Measurements from ENCODE around the gene HOXC12. TPM values are rescaled to one million over a fixed set of nuclear protein-coding genes. Genes with fewer than 3 reads are reported as not detected.

Gene HOXC12
- total RNA-seq, 1 donor = under 0.01 TPM

DNA sequence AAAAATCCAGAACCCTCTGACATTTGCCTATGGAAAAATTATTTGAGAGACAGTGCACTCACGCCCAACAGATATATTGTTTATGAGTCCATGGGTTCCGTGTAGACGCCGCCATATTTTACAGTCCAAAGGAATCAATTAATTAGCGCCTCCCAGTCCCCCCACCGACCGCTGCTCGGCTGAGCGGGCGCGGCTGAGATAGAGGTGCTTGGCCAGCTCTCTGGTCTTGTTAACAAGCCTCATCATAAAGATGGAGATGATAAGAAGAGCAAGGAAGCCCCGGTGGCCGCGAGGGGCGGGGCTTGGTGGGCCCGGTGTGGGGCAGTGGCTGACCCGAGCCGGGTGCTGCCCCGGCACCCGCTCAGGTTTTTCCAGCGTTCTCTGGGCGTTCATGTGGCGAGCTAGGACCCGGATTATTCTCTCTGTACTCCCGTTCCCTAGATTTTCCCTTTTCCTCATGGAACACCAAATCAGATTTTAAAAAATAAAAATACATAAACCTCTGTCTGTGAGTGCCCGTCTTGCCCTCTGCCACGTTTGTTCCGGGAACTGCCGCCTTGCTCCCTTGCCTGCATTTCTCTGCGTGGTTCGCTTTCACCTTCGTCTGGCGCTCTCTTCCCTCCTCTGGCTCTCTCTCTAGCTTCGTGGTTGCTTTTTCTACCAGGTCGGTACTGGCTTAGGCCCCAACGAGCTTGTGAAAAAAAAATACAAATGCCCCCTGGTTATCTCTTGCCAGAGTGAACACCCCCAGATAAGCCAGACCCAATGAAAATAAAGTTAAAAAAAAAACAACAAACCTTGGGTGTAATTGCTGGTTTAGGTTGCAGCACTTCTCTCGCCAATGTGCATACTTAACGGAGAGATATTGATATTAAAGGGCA lies 9.0 kb downstream of the HOXC12 start:
- Histone ChIP-seq H4K20me1 (ENCODE audit: insufficient read depth, low read length) (no peaks in the 10 kb centered on the region), H3K4me1 (ENCODE audit: insufficient read depth, low read length) (no peaks in the 10 kb centered on the region), H3K27me3 (ENCODE audit: insufficient read depth, low read length) (peaks cover 66% of the 10 kb centered on the region), H3K36me3 (ENCODE audit: insufficient read depth, low read length) (no peaks in the 10 kb centered on the region), H3K4me3 (ENCODE audit: insufficient read depth, low read length) (no peak overlapping the region), H3K27ac (ENCODE audit: low read depth, low read length) (no peak overlapping the region), H3K9me3 (ENCODE audit: low read depth, low read length) (no peaks in the 10 kb centered on the region), H2AFZ (ENCODE audit: low read length) (no peak overlapping the region), H3K79me2 (ENCODE audit: insufficient read depth, low read length) (no peaks in the 10 kb centered on the region), H3K4me2 (ENCODE audit: insufficient read depth, low read length) (no peak overlapping the region)
- TF ChIP-seq, protein P1, sequence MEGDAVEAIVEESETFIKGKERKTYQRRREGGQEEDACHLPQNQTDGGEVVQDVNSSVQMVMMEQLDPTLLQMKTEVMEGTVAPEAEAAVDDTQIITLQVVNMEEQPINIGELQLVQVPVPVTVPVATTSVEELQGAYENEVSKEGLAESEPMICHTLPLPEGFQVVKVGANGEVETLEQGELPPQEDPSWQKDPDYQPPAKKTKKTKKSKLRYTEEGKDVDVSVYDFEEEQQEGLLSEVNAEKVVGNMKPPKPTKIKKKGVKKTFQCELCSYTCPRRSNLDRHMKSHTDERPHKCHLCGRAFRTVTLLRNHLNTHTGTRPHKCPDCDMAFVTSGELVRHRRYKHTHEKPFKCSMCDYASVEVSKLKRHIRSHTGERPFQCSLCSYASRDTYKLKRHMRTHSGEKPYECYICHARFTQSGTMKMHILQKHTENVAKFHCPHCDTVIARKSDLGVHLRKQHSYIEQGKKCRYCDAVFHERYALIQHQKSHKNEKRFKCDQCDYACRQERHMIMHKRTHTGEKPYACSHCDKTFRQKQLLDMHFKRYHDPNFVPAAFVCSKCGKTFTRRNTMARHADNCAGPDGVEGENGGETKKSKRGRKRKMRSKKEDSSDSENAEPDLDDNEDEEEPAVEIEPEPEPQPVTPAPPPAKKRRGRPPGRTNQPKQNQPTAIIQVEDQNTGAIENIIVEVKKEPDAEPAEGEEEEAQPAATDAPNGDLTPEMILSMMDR (IDR thresholded peaks at IDR 0.05; ENCODE audit: extremely low read depth, low read depth, low read length) = no peak
- DNase-seq (ENCODE audit: insufficient read length, low spot score, missing footprints) = no peak

DNA sequence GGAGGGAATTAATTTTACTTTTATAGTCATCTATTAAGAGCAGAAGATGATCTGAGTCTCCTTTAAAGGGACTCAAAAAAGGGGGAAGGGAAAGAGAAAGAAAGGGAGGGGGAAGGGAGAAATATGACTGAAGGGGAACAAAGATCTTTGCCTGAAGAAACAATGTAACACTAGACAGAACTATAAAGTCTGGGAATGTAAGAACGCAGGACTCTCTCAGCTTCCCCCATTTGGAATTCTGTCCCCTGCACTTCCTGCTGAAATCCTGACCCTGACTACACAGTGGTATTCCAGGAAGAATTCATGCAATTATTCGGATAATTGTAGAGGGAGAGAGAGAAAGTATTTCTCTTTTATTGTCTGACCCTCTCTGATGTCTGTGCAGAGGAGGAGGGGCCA lies 9.6 kb downstream of the HOXC12 start:
- Histone ChIP-seq H4K20me1 (ENCODE audit: insufficient read depth, low read length) (no peaks in the 10 kb centered on the region), H3K4me1 (ENCODE audit: insufficient read depth, low read length) (no peaks in the 10 kb centered on the region), H3K9me3 (ENCODE audit: low read depth, low read length) (no peaks in the 10 kb centered on the region), H3K4me2 (ENCODE audit: insufficient read depth, low read length) (peak overlapping the region; percentile 22), H3K36me3 (ENCODE audit: insufficient read depth, low read length) (no peaks in the 10 kb centered on the region), H3K27ac (ENCODE audit: low read depth, low read length) (no peak overlapping the region), H3K4me3 (ENCODE audit: insufficient read depth, low read length) (no peak overlapping the region), H3K27me3 (ENCODE audit: insufficient read depth, low read length) (peaks cover 61% of the 10 kb centered on the region), H3K79me2 (ENCODE audit: insufficient read depth, low read length) (no peaks in the 10 kb centered on the region), H2AFZ (ENCODE audit: low read length) (no peak overlapping the region)
- TF ChIP-seq, protein P1 (IDR thresholded peaks at IDR 0.05; ENCODE audit: extremely low read depth, low read depth, low read length) = no peak
- DNase-seq (ENCODE audit: insufficient read length, low spot score, missing footprints) = no peak

DNA sequence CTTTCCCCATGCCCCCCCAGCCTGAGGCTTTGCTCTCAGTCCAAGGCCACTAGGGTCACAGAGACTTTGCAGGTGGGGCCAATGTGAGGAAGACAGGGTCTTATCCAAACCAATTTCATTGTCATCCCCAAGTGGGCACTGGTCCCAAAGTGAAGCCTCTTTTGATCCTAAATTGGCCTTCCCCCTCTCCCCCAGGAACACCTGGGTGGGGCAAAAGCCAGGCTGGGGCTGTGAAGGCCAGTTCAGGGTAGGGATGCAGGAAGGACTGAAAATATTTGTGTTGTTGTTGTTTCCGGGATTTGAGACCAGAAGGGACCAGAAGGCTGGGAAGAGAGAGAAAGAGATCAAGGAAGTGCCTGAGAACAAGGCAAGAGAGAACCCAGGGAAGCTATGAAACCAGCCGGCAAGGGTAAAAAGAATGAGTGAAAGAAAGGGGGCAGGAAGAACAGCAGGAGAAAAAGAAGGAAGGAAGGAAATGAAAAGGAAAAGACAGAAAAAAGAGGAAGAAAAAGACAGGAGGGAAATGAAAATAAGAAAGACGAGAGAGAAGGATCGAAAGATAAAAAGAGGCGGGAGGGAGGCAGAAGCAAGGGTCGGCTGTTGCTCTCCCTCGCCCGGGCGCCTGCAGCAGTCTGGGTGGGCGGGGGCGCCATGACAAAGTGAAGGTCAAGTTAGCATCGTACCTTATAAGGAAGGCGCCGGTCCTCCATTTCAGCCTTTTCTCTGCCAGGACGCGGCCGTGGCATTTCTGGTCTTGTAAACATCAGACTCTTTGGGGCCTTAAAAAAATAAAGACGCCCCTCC lies 10.8 kb downstream of the HOXC12 start:
- Histone ChIP-seq H3K27ac (ENCODE audit: low read depth, low read length) (no peak overlapping the region), H2AFZ (ENCODE audit: low read length) (peak overlapping the region; percentile 70)

More for the DNA sequence above, 10.8 kb downstream of the HOXC12 start:
- TF ChIP-seq, protein P1 (IDR thresholded peaks at IDR 0.05; ENCODE audit: extremely low read depth, low read depth, low read length) = no peak
- no peaks in the 10 kb centered on the region for H3K79me2 ChIP-seq (ENCODE audit: insufficient read depth, low read length)
- H3K4me3 ChIP-seq (ENCODE audit: insufficient read depth, low read length) = peak overlapping the region; percentile 64
- peaks cover 58% of the 10 kb centered on the region for H3K27me3 ChIP-seq (ENCODE audit: insufficient read depth, low read length)
- no peaks in the 10 kb centered on the region for H3K4me1 ChIP-seq (ENCODE audit: insufficient read depth, low read length)
- peak overlapping the region; percentile 71 for H3K4me2 ChIP-seq (ENCODE audit: insufficient read depth, low read length)
- H4K20me1 ChIP-seq (ENCODE audit: insufficient read depth, low read length) = no peaks in the 10 kb centered on the region
- no peak for DNase-seq (ENCODE audit: insufficient read length, low spot score, missing footprints)
- no peaks in the 10 kb centered on the region for H3K36me3 ChIP-seq (ENCODE audit: insufficient read depth, low read length)
- no peaks in the 10 kb centered on the region for H3K9me3 ChIP-seq (ENCODE audit: low read depth, low read length)
